ENCODE measurements around the gene KRT1. TPM values are rescaled to one million over a fixed set of nuclear protein-coding genes. Genes with fewer than 3 reads are reported as not detected.

Gene KRT1
- total and polyA plus RNA-seq, 2 experiments from 2014 or later, result 0.13 TPM; not detected in 1

GRCh38 chr12:52669426-52669825 is 10.8 kb downstream of the KRT1 start:
- Histone ChIP-seq H3K4me1 (ENCODE audit: insufficient read depth) (no peaks in the 10 kb centered on the region), H3K36me3 (replicated peaks; ENCODE audit: insufficient read depth, low read depth) (no peaks in the 10 kb centered on the region), H4K20me1 (ENCODE audit: insufficient read depth, poor library complexity, severe bottlenecking) (no peaks in the 10 kb centered on the region), H3K27ac (no peak overlapping the region), H3K9me3 (ENCODE audit: low read depth) (no peaks in the 10 kb centered on the region), H3K27me3 (peaks cover 21% of the 10 kb centered on the region), H3K79me2 (no peaks in the 10 kb centered on the region), H3K4me2 (no peak overlapping the region), H3K9me2 (replicated peaks; ENCODE audit: insufficient read depth) (no peaks in the 10 kb centered on the region), H3K4me3 (no peak overlapping the region), H2AFZ (no peak overlapping the region)
- no peak for TF ChIP-seq CTCF (IDR thresholded peaks at IDR 0.05; ENCODE audit: poor library complexity)
- no peak for TF ChIP-seq EZH2phosphoT487 (IDR thresholded peaks at IDR 0.05; ENCODE audit: low read depth, severe bottlenecking, unreplicated experiment)
- TF ChIP-seq EZH2 (IDR thresholded peaks at IDR 0.05; ENCODE audit: borderline replicate concordance), result no peak
- DNase-seq (ENCODE audit: low spot score), result no peak

DNA sequence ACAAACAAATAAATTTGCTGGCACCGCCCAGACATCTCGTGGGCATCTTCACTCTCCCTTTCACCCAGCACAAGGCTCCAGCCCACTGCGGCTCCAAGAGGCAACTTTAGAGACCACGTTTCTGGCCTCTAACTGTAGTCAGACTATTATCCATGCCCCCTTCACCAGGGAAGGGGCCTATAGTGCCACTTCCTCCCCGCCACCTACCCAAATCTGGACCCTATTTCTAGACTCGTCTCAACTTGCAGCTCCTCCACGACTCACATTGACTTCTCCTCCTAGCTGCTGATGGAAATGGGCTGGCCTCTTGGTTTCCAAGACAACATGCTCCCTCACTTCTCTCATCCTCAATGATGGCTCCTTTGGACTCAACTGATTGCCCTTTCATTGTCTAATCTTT is 12.3 kb downstream of the KRT1 start:
- H2AFZ ChIP-seq, result no peak overlapping the region
- no peak overlapping the region for H3K4me3 ChIP-seq
- H3K9me3 ChIP-seq (ENCODE audit: low read depth), result no peaks in the 10 kb centered on the region
- H3K4me1 ChIP-seq (ENCODE audit: insufficient read depth), result no peaks in the 10 kb centered on the region
- no peak overlapping the region for H3K4me2 ChIP-seq
- WGBS (ENCODE audit: low lambda C conversion rate, missing lambda C conversion rate), result 82% methylated on average over 7 of the region's 7 CpGs
- no peak for TF ChIP-seq EZH2 (IDR thresholded peaks at IDR 0.05; ENCODE audit: borderline replicate concordance)
- no peak for TF ChIP-seq EZH2phosphoT487 (IDR thresholded peaks at IDR 0.05; ENCODE audit: low read depth, severe bottlenecking, unreplicated experiment)
- TF ChIP-seq CTCF (IDR thresholded peaks at IDR 0.05; ENCODE audit: poor library complexity), result no peak
- no peaks in the 10 kb centered on the region for H3K79me2 ChIP-seq
- no peaks in the 10 kb centered on the region for H3K9me2 ChIP-seq (replicated peaks; ENCODE audit: insufficient read depth)
- no peaks in the 10 kb centered on the region for H3K36me3 ChIP-seq (replicated peaks; ENCODE audit: insufficient read depth, low read depth)
- no peak overlapping the region for H3K27ac ChIP-seq
- H4K20me1 ChIP-seq (ENCODE audit: insufficient read depth, poor library complexity, severe bottlenecking), result no peaks in the 10 kb centered on the region
- DNase-seq (ENCODE audit: low spot score), result no peak
- H3K27me3 ChIP-seq, result peaks cover 22% of the 10 kb centered on the region

DNA sequence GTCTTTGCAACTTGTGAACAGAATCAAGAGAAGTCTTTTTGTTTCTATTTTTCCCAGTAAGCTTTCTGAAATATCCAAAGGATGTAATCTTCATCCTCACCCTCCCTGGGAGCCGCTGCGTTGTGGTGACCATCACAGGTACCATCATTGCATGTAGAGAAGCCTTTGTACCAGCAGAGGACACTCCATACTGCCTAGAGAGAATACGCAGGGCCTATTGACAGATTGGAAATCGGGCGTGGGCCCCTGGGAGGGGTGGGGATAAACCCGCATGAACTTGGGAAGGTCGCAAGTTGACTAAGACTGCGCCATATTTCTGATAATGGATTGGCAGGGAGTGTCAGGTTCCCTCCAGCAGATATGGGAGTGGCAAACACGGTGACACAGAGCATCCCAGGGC is 12.7 kb downstream of the KRT1 start:
- Histone ChIP-seq H3K27ac (no peak overlapping the region), H4K20me1 (ENCODE audit: insufficient read depth, poor library complexity, severe bottlenecking) (no peaks in the 10 kb centered on the region), H3K9me2 (replicated peaks; ENCODE audit: insufficient read depth) (no peaks in the 10 kb centered on the region), H3K4me1 (ENCODE audit: insufficient read depth) (no peaks in the 10 kb centered on the region), H2AFZ (no peak overlapping the region), H3K9me3 (ENCODE audit: low read depth) (no peaks in the 10 kb centered on the region), H3K36me3 (replicated peaks; ENCODE audit: insufficient read depth, low read depth) (no peaks in the 10 kb centered on the region), H3K79me2 (no peaks in the 10 kb centered on the region), H3K27me3 (peaks cover 22% of the 10 kb centered on the region), H3K4me3 (no peak overlapping the region), H3K4me2 (no peak overlapping the region)
- 57% methylated on average over 9 of the region's 9 CpGs for WGBS (ENCODE audit: low lambda C conversion rate, missing lambda C conversion rate)
- TF ChIP-seq EZH2phosphoT487 (IDR thresholded peaks at IDR 0.05; ENCODE audit: low read depth, severe bottlenecking, unreplicated experiment) (no peak), EZH2 (IDR thresholded peaks at IDR 0.05; ENCODE audit: borderline replicate concordance) (no peak), CTCF (IDR thresholded peaks at IDR 0.05; ENCODE audit: poor library complexity) (peak; percentile 8)
- DNase-seq (ENCODE audit: low spot score), result no peak

- 83% methylated on average over 3 of the region's 3 CpGs for WGBS (ENCODE audit: low lambda C conversion rate, missing lambda C conversion rate)
- Histone ChIP-seq H2AFZ (no peak overlapping the region), H3K9me2 (replicated peaks; ENCODE audit: insufficient read depth) (no peaks in the 10 kb centered on the region), H3K4me1 (ENCODE audit: insufficient read depth) (no peaks in the 10 kb centered on the region), H4K20me1 (ENCODE audit: insufficient read depth, poor library complexity, severe bottlenecking) (no peaks in the 10 kb centered on the region), H3K27me3 (peaks cover 22% of the 10 kb centered on the region), H3K9me3 (ENCODE audit: low read depth) (no peaks in the 10 kb centered on the region), H3K79me2 (no peaks in the 10 kb centered on the region), H3K4me2 (no peak overlapping the region), H3K27ac (no peak overlapping the region), H3K4me3 (no peak overlapping the region), H3K36me3 (replicated peaks; ENCODE audit: insufficient read depth, low read depth) (no peaks in the 10 kb centered on the region)
- DNase-seq (ENCODE audit: low spot score), result no peak
- TF ChIP-seq EZH2phosphoT487 (IDR thresholded peaks at IDR 0.05; ENCODE audit: low read depth, severe bottlenecking, unreplicated experiment), result no peak
- no peak for TF ChIP-seq EZH2 (IDR thresholded peaks at IDR 0.05; ENCODE audit: borderline replicate concordance)
- no peak for TF ChIP-seq CTCF (IDR thresholded peaks at IDR 0.05; ENCODE audit: poor library complexity)
Observed at GRCh38 chr12:52666471-52666870, 13.7 kb downstream of the KRT1 start.
